Activated T-cell treated with anti-CD3 and anti-CD28 coated beads, Interleukin-2, amount 50 U/mL, for 1 hour (primary cell): ENCODE measurements around the gene SRD5A1.
"Not testable (repeated sequence)": the region's sequence is repeated elsewhere in the genome, so short reads cannot be mapped to it uniquely, and the experiment has no call there.

ENCODE experiments used
- DNase-seq: peaks from one replicate; pipeline ENCODE4 v3.0.0-alpha.2; 2020

SRD5A1 gene

GRCh38 chr5:6645571-6646362 is 12.5 kb downstream of the SRD5A1 start:
- not testable (repeated sequence) for DNase-seq

- no peak for DNase-seq
These were observed 15.9 kb downstream of the SRD5A1 start for GRCh38 chr5:6649186-6649585.

- DNase-seq, result no peak
These were observed 16.4 kb downstream of the SRD5A1 start for GRCh38 chr5:6649681-6650080.

- DNase-seq, result no peak
These were observed 18.8 kb downstream of the SRD5A1 start for GRCh38 chr5:6652025-6652424.

- DNase-seq, result no peak
These were observed 22.2 kb downstream of the SRD5A1 start for GRCh38 chr5:6655432-6655831.

GRCh38 chr5:6656680-6657079 is 23.4 kb downstream of the SRD5A1 start:
- no peak for DNase-seq

GRCh38 chr5:6659941-6660684 is 26.9 kb downstream of the SRD5A1 start:
- no peak for DNase-seq

- DNase-seq, result no peak
These were observed 27.4 kb downstream of the SRD5A1 start for GRCh38 chr5:6660688-6661087.

GRCh38 chr5:6666762-6667161 is 33.5 kb downstream of the SRD5A1 start:
- no peak for DNase-seq

- no peak for DNase-seq
These were observed 34.4 kb downstream of the SRD5A1 start for GRCh38 chr5:6667648-6668047.

GRCh38 chr5:6668717-6669116 is 35.5 kb downstream of the SRD5A1 start:
- not testable (repeated sequence) for DNase-seq

- no peak for DNase-seq
These were observed 39.8 kb downstream of the SRD5A1 start for GRCh38 chr5:6673031-6673430.

GRCh38 chr5:6673963-6674362 is 40.7 kb downstream of the SRD5A1 start:
- DNase-seq, result no peak

GRCh38 chr5:6674421-6674820 is 41.2 kb downstream of the SRD5A1 start:
- no peak for DNase-seq

- DNase-seq, result no peak
These were observed 41.6 kb downstream of the SRD5A1 start for GRCh38 chr5:6674886-6675285.

- DNase-seq, result no peak
These were observed 42.7 kb downstream of the SRD5A1 start for GRCh38 chr5:6675784-6676491.

- DNase-seq, result no peak
These were observed 43.5 kb downstream of the SRD5A1 start for GRCh38 chr5:6676702-6677101.

- DNase-seq, result no peak
These were observed 45.1 kb downstream of the SRD5A1 start for GRCh38 chr5:6678385-6678784.

- no peak for DNase-seq
These were observed 47.7 kb downstream of the SRD5A1 start for GRCh38 chr5:6680922-6681321.

GRCh38 chr5:6681682-6682081 is 48.4 kb downstream of the SRD5A1 start:
- DNase-seq, result no peak

GRCh38 chr5:6682239-6682638 is 49.0 kb downstream of the SRD5A1 start:
- no peak for DNase-seq

- DNase-seq, result no peak
These were observed 50.0 kb downstream of the SRD5A1 start for GRCh38 chr5:6683241-6683640.

- no peak for DNase-seq
These were observed 50.8 kb downstream of the SRD5A1 start for GRCh38 chr5:6684075-6684474.

- DNase-seq, result no peak
These were observed 53.3 kb downstream of the SRD5A1 start for GRCh38 chr5:6686501-6686900.
